AG09319 (cell line): ENCODE measurements around the gene SAA4.
"Not testable (repeated sequence)": the region's sequence is repeated elsewhere in the genome, so short reads cannot be mapped to it uniquely, and the experiment has no call there.

ENCODE experiments used
- DNase-seq: peaks from one replicate; pipeline ENCODE4 v3.0.0-alpha.2; 2010; ENCODE audit warnings: low read depth; ENCODE audit errors: extremely low read depth
- TF ChIP-seq, protein P1 (sequence below): IDR thresholded peaks from 2 replicates; pipeline ENCODE4 v1.5.1; 2011; ENCODE audit warnings: low read depth, mild to moderate bottlenecking, inconsistent platforms, low read length, moderate library complexity

SAA4 gene

DNA sequence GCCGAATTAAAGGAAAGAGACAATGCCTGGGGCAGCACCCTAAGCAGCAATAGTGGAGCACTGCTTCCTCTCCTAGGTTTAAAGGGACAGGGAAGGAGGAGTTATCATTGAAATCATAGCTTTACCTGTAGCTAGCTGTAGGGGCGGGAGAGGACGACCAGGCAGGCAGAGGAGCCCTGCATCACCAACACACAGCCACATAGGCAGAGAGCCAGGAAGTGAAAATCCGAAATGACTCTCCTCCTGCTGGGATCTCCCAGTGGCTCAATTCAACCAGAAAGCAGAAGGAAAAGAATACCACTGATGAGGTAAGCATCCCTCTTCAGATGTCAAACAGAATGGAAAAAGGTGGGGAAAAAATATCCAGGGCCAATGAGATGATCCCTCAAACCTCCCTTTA, 43.6 kb downstream of the SAA4 start:
- DNase-seq = no peak
- TF ChIP-seq, protein P1, sequence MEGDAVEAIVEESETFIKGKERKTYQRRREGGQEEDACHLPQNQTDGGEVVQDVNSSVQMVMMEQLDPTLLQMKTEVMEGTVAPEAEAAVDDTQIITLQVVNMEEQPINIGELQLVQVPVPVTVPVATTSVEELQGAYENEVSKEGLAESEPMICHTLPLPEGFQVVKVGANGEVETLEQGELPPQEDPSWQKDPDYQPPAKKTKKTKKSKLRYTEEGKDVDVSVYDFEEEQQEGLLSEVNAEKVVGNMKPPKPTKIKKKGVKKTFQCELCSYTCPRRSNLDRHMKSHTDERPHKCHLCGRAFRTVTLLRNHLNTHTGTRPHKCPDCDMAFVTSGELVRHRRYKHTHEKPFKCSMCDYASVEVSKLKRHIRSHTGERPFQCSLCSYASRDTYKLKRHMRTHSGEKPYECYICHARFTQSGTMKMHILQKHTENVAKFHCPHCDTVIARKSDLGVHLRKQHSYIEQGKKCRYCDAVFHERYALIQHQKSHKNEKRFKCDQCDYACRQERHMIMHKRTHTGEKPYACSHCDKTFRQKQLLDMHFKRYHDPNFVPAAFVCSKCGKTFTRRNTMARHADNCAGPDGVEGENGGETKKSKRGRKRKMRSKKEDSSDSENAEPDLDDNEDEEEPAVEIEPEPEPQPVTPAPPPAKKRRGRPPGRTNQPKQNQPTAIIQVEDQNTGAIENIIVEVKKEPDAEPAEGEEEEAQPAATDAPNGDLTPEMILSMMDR = no peak

DNA sequence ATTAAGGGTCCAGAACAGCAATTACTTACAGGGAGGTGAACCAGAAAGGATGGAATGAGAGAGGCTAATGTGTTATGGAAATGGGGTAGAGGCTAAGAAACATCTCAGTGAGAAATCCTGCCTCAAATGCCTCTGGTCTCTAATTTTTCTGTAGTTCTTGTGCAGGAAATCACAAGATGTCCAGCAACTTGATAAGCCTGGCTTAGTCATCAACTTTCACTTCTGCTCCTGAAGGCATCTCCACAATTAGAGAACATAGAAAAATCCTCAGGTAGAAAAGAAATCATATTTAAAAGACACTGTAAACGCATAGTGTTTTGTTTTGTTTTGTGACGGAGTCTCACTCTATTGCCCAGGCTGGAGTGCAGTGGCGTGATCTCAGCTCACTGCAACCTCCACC, 45.2 kb downstream of the SAA4 start:
- no peak for DNase-seq
- TF ChIP-seq, protein P1 = no peak

DNA sequence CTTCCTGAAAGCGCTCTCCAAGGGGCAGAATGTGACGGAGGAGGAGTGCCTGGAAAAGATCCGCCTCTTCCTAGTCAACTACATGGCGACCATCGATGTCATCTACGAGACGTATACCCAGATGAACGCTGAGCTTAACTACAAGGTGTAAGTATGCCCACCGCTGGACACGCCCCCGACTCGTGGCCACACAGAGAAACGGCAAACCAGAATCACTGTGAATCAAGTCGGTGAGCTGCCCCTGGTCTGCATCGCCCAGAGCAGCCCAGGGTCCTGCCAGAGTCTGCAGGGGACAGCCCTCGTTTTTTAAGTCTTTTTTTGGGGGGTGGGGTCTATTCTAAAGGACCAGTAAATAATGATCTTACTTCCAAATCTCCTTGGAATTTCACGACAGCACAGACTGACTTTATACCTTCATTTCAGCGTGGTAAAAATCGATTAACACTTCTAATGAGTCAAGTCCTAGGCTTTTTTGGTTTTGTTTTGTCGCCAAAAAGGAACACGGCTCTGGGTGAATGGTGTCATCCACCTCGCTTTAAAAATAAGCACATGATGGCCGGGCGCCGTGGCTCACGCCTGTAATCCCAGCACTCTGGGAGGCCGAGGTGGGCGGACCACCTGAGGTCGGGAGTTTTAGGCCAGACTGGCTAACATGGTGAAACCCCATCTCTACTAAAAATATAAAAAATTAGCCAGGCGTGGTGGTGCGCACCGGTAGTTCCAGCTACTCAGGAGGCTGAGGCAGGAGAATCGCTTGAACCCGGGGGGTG, 46.9 kb downstream of the SAA4 start:
- DNase-seq = not testable (repeated sequence)

DNA sequence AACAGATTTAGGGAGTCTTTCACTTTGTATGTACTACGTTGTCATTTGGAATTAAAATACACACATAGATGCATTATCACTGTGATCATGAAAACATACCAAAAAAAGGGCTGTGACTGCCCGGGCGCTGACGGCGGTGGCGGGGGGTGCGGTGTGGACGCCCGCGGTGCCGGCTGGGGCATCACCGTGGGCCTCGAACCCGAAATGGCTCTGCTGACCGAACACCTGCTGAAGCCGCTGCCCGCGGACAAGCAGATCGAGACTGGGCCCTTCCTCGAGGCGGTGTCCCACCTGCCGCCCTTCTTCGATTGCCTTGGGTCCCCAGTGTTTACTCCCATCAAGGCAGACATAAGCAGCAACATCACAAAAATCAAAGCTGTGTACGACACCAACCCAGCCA, 47.8 kb downstream of the SAA4 start:
- DNase-seq = no peak
- TF ChIP-seq, protein P1 = no peak
